AG08395 (cell line): ENCODE results near the gene IL6R.

Experiments used
- DNase-seq: peaks from one replicate; pipeline ENCODE4 v3.0.0; 2012; ENCODE audit warnings: mixed read lengths, low spot score

The IL6R gene

DNA sequence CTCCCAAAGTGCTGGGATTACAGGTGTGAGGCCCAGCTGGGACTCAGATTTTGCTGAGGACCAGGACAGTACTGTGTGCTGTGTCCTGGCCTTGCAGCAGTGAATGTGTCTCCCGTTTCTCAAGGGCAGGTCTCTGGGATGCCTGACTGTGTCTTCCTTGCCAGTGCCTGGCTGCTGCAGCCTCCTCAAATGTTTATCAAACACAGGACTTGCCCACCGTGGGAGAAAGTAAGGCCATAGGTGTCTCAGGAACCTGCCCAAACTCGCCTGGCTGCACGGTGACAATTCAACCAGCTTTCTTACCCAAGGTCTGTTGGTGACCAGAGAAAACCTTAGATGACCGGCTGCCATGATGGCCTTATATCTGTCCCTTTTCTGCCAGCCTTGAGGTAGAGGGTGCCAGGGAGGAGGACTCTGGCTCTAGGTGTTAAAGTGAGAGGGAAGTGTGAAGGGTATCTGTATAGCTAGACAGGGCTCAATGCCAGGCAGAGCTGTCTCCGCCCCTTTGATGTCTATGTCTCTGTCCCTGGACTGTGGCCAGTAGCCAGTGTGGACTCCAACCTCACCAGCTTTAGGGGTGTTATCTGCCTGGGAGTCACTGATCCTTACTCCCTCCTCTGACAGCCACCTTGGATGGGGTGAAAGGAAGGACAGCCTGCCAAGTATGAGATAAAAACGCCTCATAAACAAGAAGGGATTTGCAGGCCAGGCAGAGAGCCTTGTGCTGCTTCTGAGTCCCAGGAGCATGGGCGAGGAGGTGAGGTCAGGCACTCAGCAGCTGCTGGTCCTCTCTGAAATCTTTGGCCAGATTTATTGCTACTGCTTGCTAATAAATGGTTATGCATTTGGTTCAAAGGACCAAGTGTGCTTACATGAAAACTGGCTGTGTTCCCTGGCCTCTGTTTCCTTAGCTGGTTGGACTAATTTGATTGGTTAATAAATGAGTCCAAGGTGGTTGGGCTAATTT is 22.3 kb downstream of the IL6R start:
- peak; percentile 9 for DNase-seq

DNA sequence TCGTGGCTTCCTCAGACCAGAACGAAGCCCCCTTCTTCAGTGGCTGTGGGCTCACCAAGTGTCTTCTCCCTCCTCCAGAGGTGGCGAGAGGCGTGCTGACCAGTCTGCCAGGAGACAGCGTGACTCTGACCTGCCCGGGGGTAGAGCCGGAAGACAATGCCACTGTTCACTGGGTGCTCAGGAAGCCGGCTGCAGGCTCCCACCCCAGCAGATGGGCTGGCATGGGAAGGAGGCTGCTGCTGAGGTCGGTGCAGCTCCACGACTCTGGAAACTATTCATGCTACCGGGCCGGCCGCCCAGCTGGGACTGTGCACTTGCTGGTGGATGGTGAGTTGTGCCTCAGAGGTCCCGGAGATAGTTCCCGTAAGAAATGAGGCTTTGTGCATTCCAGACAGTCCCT is 24.0 kb downstream of the IL6R start:
- no peak for DNase-seq

DNA sequence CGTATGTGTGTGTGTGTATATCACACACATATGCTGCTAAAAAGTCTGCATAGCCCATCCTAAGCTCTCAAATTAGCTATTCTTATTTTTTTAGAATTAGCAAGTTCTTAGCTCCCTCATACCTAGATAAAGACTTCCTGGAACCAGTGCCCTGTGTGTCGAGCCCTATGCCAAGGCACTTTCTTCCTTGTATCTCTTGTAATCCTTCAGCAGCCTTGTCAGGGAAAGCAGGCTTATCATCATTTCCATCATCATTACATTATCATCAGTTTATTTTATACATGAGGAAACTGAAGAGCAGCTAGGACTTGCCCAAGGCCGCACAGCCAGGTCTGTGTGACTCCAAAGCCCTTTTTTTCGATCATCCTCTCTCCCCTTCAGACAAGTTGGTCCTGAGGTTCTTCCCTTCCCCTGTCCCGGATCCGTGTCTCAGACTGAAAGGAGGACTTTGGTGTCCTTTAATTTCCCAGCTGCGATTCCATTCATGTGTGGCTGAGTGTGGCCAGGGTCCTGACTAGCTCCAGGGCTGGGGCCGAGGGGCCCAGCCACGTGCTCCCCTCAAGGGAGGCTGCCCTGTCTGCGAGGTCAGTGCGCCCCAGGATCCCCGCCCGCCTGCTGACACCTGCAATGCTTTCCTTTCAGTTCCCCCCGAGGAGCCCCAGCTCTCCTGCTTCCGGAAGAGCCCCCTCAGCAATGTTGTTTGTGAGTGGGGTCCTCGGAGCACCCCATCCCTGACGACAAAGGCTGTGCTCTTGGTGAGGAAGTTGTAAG is 24.9 kb downstream of the IL6R start:
- no peak for DNase-seq

GRCh38 chr1:154430903-154431302 is 25.8 kb downstream of the IL6R start:
- DNase-seq, result no peak

- DNase-seq, result peak; percentile 89
These were observed 26.6 kb downstream of the IL6R start for GRCh38 chr1:154431586-154432373.

DNA sequence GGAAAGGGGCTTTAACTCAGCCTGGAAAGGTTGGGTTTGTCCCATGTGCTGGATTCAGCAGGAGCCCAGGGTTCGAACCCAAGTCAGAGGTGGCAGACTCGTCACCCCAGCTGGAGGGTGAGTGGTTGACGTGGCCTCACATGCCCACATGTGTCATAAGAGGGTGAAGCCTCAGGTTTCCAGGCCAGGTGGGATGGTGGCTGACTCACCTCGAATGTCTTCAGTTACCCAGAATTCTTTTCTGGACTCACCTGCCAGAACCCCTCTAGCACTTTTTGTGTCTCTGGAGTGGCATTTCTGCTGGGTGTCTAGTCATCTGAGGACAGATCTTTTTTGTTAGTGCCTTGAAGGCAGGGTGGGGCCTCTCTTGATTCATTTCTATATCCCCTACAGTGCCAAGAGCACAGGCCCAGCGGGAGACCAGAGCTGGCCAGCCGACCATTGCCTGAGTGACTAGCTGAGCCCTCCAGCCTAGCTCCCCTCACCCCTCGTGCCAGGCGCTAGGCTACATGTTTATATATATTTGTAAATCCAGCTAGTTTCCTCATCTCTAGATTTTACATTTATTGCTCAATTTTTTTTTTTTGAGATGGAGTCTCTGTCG is 28.1 kb downstream of the IL6R start:
- no peak for DNase-seq

- DNase-seq, result peak; percentile 73
These were observed 29.4 kb downstream of the IL6R start for GRCh38 chr1:154434346-154435085.

GRCh38 chr1:154435599-154436200 is 30.6 kb downstream of the IL6R start:
- DNase-seq, result no peak

GRCh38 chr1:154436433-154436832 is 31.3 kb downstream of the IL6R start:
- DNase-seq, result no peak

DNA sequence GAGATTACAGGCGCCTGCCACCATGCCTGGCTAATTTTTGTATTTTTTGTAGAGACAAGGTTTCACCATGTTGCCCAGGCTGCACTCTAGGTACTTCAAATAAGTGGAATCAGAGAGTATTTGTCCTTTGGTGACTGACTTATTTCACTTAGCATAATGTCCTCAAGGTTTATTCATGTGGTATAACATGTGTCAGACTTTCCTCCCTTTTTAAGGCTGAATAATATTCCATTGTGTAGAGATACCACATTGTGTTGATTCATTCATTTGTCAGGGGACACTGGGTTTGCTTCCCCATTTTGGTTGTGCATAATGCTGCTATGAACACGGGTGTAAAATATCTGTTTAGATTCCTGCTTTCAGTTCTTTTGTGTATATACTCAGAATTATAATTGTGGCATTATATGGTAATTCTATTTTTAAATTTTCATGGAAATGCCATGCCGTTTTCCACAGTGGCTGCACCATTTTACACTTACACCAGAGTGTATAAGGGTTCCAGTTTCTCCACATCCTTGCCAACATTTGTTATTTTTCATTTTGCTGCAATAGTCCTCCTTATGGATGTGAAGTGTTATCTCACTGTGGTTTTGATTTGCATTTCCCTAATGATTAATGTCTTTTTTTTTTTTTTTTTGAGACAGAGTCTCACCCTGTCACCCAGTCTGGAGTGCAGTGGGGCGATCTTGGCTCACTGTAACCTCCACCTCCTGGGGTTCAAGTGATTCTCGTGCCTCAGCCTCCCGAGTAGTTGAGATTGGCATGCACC is 35.1 kb downstream of the IL6R start:
- DNase-seq, result no peak

- no peak for DNase-seq
These were observed 36.2 kb downstream of the IL6R start for GRCh38 chr1:154441241-154441888.

DNA sequence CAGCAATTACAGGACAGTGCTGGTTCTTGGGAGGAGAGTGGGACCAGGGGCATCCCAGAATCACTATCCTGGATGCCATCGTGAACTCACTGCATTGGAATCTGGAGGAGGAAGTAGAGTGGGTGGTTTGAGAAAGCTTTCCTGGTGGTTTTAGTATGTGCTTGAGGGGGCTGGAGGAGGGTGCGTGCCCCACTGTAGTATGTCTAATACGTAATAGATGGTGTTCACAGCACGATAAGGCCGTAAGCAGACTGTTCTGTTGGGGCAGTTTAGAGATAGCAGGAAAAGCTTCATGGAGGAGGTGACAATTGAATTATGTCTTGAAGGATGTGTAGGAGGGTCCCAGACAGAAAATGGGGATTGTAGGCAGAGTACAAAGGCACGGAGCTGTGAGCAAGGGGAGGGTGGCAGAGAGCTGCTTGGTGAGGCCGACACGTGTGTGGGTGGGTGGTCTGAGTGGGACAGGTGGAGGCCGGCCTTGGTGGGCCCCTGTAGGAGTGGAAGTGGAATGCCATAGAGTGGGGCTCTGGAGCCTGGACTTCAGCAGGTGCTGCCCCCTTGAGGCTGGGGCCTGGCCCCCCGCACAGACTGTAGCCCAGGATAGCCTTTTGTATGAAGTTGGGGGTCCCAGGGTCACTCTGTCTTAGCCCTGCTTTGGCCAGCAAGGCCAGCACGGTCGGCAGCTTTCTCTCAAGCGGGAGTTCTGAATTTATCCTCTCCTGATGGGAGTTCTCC is 37.0 kb downstream of the IL6R start:
- DNase-seq, result peak; percentile 42

- no peak for DNase-seq
These were observed 38.3 kb downstream of the IL6R start for GRCh38 chr1:154443274-154444013.

DNA sequence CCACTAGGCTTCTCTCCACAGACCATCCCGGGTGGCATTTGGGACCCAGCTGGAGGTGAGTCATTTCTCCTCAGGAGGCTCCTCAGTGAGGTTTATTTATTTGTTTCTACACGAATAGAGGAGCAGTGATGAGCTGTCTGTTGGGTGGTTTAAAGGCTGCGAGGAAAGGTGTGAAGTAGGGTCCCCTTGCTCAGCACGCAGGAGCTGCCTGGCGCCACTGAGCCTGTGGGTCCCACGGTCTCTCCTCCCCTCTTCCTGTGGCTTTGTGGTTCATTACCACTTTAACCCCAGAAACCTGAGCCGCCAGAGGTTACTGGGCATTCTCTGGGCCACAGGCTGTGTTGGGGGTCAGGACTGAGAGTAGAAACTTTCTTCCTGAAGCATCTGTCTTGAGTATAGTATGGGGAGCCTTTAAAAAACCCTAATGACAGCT is 39.9 kb downstream of the IL6R start:
- peak; percentile 87 for DNase-seq

DNA sequence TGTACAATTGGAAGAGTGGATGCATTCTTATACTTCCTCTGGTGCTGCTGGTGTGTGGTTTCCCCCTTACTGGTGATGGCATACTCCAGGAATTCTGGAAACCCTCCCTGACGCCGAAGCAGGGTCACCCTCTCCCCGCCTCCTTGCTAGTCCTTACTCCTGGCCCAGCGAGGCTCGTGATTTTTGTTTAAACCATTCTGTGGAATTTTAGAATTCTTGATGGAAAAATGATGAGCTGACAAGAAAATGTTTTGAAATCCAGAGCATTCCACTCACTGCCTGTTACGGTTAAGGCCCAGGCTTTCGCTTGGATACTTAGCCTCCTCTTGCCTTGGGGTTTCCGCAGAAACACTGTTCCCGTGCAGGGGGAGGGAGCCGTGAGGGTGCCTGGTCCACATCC is 41.1 kb downstream of the IL6R start:
- DNase-seq, result peak; percentile 96

DNA sequence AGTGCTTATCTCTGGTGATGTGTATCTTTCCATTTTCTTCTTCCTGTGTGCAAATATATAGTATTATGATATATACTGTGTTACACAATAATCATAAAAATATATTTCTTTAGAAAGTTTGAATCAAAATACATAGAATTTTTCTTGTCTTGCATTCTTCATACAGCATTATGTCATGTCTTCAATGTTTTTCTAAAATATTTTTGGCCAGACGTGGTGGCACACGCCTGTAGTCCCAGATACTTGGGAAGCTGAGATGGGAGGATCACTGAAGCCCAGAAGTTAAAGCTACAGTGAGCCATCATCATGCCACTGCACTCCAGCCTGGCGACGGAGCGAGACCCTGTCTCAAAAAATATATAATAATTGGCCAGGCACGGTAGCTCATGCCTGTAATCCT is 41.6 kb downstream of the IL6R start:
- no peak for DNase-seq

DNA sequence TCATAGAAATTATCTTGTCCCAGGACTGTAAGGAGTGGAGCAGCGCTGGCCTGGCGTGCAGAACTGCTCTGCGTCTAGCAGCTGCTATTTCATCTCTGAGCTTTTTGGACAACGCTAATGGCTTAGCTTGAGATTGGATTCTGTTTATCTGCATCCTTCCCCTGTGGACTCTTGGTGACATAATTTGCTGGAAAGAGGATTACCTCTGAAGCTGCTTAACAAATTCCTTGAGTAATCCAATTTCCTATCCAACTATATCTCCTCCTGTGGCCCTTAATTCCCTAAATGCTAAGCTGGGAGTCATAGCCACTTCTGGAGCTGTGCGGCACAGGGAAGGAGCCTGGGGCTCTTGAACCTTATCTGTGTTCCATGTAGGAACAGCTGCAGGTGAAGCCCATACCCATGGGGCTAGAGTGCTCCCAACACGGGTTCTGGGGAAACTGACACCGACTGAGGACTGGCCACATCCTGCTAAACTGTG is 43.2 kb downstream of the IL6R start:
- DNase-seq, result no peak

GRCh38 chr1:154453161-154453560 is 48.0 kb downstream of the IL6R start:
- peak; percentile 51 for DNase-seq
